AG09319 (cell line): ENCODE measurements around the gene EBLN1.
"Not testable (repeated sequence)": the region's sequence is repeated elsewhere in the genome, so short reads cannot be mapped to it uniquely, and the experiment has no call there.

ENCODE experiments used
- DNase-seq: peaks from one replicate; pipeline ENCODE4 v3.0.0-alpha.2; 2010; ENCODE audit warnings: low read depth; ENCODE audit errors: extremely low read depth
- TF ChIP-seq, protein P1 (sequence below): IDR thresholded peaks from 2 replicates; pipeline ENCODE4 v1.5.1; 2011; ENCODE audit warnings: low read depth, mild to moderate bottlenecking, inconsistent platforms, low read length, moderate library complexity

The EBLN1 gene

DNA sequence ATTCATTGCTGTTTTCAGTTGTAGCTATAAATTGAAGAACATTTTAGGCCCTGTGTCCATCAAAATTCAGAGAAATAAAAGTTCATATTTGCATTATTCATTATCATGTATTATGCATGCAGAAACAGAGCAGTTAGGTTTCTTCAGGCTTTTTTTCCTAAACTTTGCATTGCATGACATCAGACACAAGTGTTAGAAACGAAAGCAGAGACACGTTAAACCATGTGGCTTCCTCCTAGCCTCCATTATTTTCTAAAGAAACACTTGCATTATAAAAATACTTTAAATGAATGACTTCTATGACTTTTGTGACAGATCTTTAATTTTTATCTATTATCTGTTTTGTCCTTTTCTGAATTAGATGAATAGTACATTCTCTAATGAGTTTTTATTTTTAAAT is 8.8 kb upstream of the EBLN1 start:
- TF ChIP-seq, protein P1, sequence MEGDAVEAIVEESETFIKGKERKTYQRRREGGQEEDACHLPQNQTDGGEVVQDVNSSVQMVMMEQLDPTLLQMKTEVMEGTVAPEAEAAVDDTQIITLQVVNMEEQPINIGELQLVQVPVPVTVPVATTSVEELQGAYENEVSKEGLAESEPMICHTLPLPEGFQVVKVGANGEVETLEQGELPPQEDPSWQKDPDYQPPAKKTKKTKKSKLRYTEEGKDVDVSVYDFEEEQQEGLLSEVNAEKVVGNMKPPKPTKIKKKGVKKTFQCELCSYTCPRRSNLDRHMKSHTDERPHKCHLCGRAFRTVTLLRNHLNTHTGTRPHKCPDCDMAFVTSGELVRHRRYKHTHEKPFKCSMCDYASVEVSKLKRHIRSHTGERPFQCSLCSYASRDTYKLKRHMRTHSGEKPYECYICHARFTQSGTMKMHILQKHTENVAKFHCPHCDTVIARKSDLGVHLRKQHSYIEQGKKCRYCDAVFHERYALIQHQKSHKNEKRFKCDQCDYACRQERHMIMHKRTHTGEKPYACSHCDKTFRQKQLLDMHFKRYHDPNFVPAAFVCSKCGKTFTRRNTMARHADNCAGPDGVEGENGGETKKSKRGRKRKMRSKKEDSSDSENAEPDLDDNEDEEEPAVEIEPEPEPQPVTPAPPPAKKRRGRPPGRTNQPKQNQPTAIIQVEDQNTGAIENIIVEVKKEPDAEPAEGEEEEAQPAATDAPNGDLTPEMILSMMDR: no peak
- DNase-seq: no peak

DNA sequence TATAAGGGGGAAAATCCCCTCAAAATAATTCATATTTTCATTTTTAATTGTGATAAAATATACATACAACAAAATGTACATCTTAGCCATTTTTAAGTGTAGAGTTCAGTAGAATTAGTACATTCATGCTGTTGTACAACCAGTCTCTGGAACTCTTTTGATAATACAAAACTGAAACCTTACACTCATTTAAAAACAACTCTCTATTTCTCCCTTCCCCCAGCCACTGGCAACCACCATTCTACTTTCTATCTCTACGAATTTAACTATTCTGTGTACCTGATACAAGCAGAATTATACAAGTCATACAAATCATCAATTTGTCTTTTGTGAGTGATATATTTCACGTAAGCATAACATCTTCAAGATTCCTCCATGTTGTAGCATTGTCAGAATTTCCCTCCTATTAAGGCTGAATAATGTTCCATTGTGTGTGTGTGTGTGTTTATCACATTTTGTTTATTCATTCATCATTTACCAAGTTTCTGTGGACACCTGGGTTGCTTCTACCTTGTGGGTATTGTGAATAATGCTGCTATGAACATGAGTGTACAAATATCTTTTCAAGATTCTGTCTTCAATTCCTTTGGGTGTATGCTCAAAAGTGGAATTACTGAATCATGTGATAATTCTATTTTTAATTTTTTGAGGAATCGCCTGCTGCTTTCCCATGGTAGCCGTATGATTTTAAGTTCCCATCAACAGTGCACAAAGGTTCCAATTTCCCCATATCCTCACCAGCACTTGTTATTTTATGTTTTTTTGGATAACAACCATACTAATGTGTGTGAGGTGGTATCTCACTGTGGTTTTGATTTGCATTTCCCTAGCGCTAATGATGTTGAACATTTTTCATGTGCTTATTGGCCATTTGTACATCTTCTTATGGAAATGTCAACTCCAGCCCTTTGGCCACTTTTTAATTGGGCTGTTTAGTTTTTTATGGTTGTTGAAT is 4.7 kb upstream of the EBLN1 start:
- TF ChIP-seq, protein P1: no peak
- no peak for DNase-seq

DNA sequence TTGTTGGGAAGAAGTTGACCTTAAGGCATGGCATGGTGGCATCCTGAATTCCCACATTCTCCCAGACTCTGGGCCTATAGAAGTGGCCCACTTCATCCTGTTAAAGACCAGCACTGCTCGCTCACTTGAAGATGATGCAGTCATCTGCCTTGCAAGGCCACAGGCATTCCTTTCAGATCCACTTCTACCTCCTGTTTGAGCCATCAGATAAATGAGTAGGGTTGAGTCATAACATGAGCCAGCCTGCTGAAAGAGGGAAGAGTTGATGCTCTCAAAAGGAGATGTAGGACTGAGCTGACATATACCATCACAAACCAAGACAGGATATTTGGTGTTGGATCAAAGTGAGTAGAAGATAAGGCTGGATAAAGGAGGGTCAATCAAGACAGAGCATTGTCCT is 1.5 kb upstream of the EBLN1 start:
- no peak for DNase-seq
- TF ChIP-seq, protein P1: no peak

DNA sequence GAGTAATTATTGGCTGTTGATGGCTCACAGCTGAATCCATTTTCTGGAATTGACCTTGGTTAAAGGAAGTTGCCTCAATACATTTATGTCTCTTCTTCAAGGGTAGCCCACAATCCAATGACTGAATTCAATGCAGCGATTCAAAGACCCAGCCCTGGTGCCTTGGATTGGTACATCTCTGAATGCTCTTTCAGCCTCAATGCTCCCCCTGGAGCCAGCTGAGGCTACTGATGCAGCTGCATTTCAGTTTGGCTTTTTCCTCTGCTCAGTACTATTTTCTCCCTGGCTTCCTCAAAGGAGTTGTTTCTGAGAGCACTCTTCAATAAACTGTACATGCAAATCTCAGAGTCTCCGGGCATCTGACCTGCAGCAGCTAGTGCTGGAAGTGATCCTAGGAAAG is 633 bp upstream of the EBLN1 start:
- TF ChIP-seq, protein P1: no peak
- DNase-seq: no peak

DNA sequence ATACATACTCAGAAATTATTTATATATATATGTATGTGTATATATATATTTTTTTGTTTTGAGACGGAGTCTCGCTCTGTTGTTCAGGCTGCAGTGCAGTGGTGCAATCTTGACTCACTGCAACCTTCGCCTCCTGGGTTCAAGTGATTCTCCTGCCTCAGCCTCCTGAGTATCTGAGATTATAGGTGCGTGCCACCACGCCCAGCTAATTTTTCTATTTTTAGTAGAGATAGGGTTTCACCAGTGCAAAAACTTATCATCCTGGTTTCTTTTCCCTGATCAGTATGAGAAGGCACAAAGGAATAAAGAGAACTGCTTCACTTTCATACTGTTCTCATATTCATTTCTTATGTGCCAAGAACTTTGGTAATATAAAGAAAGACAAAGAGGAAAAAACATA is 731 bp downstream of the EBLN1 start:
- not testable (repeated sequence) for DNase-seq

DNA sequence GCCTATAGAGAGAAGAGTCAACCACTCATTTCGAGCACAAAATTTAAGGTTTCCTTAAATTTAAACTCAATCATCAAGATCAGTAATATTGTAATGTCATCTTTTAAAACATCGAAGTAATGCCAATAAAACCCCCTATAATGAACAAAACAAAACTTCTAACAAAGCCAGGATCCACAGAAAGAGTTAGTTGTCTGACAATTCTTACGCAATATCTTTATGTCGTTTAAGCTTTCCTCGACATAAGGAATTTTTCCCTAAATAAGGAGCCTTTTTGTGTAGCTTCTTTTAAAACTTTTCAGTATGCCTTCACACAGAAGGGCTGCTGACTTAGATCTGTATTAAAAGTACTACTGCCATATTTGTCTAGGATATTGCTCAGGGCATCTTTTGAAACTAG is 7.5 kb downstream of the EBLN1 start:
- DNase-seq: no peak
- TF ChIP-seq, protein P1: no peak

DNA sequence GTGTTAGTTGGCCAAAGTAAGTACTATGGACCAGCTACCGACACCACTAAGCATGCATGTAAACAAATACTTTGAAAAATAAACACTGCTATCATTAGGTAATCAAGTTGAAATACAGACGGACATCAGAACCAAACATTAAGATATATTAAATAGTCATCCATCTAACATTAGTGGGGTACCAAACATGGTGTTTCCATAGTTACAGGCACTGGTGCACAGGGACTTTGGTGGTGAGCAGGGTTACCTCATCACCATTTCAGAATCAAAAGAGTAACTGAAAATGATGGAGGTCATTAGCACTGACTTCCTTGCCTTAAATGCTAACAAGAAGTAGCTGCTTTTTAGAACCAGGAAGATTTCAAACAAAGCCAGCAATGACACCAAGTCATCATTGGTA is 23.9 kb downstream of the EBLN1 start:
- TF ChIP-seq, protein P1: no peak
- DNase-seq: no peak

DNA sequence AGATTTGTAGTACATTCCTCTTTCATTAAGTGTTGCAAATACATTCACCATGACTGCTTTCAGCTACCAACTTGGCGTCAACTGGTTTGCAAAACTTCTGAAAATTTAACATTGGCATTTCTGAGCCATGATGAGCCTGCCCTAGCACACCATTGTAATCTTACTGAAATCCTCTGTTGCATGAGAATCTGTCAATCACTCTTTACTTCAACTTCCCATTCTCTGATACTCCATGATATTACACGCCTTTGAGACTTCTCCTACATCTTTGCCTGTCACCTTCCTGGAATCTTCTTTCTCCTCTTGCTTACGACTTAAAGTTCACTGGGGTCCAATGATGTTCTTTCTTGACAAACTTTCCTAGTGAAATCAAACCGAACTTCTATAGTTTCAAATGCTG is 32.2 kb downstream of the EBLN1 start:
- TF ChIP-seq, protein P1: no peak
- DNase-seq: no peak
